ENCODE results near the gene CMTM2. TPM values are rescaled to one million over a fixed set of nuclear protein-coding genes. Genes with fewer than 3 reads are reported as not detected.

Gene CMTM2
- total and polyA plus RNA-seq, 2 donors (not counting 1 experiment from before 2014, with no cell fraction given): not detected

GRCh38 chr16:66575060-66575459 lies 4.2 kb upstream of the CMTM2 start:
- no peak for DNase-seq (ENCODE audit: low read depth in 2 of 2)
- Histone ChIP-seq H4K20me1 (ENCODE audit: control insufficient read depth, extremely low read depth, insufficient read depth, low read length) (no peaks in the 10 kb centered on the region), H3K9ac (ENCODE audit: insufficient read depth, low read length) (no peak overlapping the region), H3K4me3 (replicated peaks in 1 of 4; ENCODE audit: control extremely low read depth in 1 of 4, insufficient read depth in 1 of 4, low read depth in 3 of 4, low read length in 4 of 4) (no peak overlapping the region), H2AFZ (ENCODE audit: low read length) (no peak overlapping the region), H3K27ac (ENCODE audit: insufficient read depth, low read length) (no peak overlapping the region), H3K27me3 (ENCODE audit: control insufficient read depth, insufficient read depth, low read length) (peaks cover 20% of the 10 kb centered on the region), H3K79me2 (ENCODE audit: control insufficient read depth, insufficient read depth, low read length) (no peaks in the 10 kb centered on the region), H3K4me1 (ENCODE audit: control insufficient read depth, extremely low read depth, insufficient read depth, low read length) (peaks cover 2% of the 10 kb centered on the region), H3K36me3 (ENCODE audit: control insufficient read depth, insufficient read depth, low read length) (no peaks in the 10 kb centered on the region), H3K9me3 (ENCODE audit: control insufficient read depth, insufficient read depth, low read depth, low read length) (no peaks in the 10 kb centered on the region), H3K4me2 (ENCODE audit: extremely low read depth, insufficient read depth, low read length) (no peak overlapping the region)
- TF ChIP-seq, protein P1, sequence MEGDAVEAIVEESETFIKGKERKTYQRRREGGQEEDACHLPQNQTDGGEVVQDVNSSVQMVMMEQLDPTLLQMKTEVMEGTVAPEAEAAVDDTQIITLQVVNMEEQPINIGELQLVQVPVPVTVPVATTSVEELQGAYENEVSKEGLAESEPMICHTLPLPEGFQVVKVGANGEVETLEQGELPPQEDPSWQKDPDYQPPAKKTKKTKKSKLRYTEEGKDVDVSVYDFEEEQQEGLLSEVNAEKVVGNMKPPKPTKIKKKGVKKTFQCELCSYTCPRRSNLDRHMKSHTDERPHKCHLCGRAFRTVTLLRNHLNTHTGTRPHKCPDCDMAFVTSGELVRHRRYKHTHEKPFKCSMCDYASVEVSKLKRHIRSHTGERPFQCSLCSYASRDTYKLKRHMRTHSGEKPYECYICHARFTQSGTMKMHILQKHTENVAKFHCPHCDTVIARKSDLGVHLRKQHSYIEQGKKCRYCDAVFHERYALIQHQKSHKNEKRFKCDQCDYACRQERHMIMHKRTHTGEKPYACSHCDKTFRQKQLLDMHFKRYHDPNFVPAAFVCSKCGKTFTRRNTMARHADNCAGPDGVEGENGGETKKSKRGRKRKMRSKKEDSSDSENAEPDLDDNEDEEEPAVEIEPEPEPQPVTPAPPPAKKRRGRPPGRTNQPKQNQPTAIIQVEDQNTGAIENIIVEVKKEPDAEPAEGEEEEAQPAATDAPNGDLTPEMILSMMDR (conservative IDR thresholded peaks at IDR 0.05 in 1 of 2, IDR thresholded peaks at IDR 0.05 in 1 of 2; ENCODE audit: low read depth in 1 of 2, low read length in 2 of 2): no peak
- no peak for TF ChIP-seq EZH2 (IDR thresholded peaks at IDR 0.05; ENCODE audit: low read length, missing control alignments)

DNA sequence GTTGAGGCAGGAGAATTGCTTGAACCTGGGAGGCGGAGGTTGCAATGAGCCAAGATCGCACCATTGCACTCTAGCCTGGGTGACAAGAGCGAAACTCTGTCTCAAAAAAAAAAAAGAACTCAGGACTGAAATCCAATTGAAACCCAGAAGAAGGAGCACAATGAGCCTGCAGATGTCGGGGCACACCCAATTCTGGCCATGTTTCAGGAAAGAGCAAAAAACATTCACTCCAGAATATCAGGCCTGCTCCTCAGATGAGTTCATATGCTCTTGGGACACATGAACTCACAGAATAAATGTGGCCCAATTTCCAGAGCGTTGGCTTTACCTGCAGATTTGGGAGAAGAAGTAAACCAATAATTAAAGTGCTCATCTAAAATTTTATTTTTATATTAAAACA lies 3.0 kb upstream of the CMTM2 start:
- no peaks in the 10 kb centered on the region for H3K79me2 ChIP-seq (ENCODE audit: control insufficient read depth, insufficient read depth, low read length)
- H3K27ac ChIP-seq (ENCODE audit: insufficient read depth, low read length): no peak overlapping the region
- H3K9me3 ChIP-seq (ENCODE audit: control insufficient read depth, insufficient read depth, low read depth, low read length): no peaks in the 10 kb centered on the region
- H3K4me3 ChIP-seq (replicated peaks in 1 of 4; ENCODE audit: control extremely low read depth in 1 of 4, insufficient read depth in 1 of 4, low read depth in 3 of 4, low read length in 4 of 4): no peak overlapping the region
- H3K4me2 ChIP-seq (ENCODE audit: extremely low read depth, insufficient read depth, low read length): no peak overlapping the region
- H4K20me1 ChIP-seq (ENCODE audit: control insufficient read depth, extremely low read depth, insufficient read depth, low read length): no peaks in the 10 kb centered on the region
- H3K27me3 ChIP-seq (ENCODE audit: control insufficient read depth, insufficient read depth, low read length): peaks cover 20% of the 10 kb centered on the region
- TF ChIP-seq EZH2 (IDR thresholded peaks at IDR 0.05; ENCODE audit: low read length, missing control alignments): no peak
- TF ChIP-seq, protein P1 (conservative IDR thresholded peaks at IDR 0.05 in 1 of 2, IDR thresholded peaks at IDR 0.05 in 1 of 2; ENCODE audit: low read depth in 1 of 2, low read length in 2 of 2): no peak
- no peak overlapping the region for H2AFZ ChIP-seq (ENCODE audit: low read length)
- H3K36me3 ChIP-seq (ENCODE audit: control insufficient read depth, insufficient read depth, low read length): no peaks in the 10 kb centered on the region
- H3K4me1 ChIP-seq (ENCODE audit: control insufficient read depth, extremely low read depth, insufficient read depth, low read length): peaks cover 12% of the 10 kb centered on the region
- H3K9ac ChIP-seq (ENCODE audit: insufficient read depth, low read length): no peak overlapping the region
- no peak for DNase-seq (ENCODE audit: low read depth in 2 of 2)

DNA sequence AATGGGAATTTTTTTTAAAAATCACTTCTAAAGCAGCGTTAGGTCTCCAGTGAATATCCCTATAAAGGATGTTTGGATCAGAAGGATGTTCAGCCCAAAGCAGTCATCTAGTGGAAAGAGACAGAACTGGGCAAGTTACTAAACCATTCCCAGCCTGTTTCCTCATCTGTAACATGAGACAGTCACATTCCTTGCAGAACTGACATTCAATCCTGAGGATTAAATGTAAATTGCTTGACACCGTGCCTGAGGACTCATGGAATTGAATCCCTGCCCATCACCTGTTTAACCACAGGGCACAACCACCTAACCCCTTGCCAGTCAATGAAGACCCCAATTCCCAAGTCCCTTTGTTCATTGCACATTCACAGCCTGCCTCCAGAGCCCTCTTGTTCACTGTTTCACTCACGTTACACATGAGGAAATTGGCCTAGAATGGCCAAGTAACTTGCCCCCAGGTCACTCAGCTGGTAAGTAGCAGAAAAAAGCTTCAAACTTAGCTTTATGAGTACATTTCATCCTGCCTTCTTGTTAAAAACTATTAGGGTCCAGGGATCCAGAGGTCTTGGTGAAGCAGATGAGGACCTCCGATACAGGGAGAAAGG lies 1.4 kb downstream of the CMTM2 start:
- no peaks in the 10 kb centered on the region for H3K79me2 ChIP-seq (ENCODE audit: control insufficient read depth, insufficient read depth, low read length)
- H3K27me3 ChIP-seq (ENCODE audit: control insufficient read depth, insufficient read depth, low read length): peaks cover 20% of the 10 kb centered on the region
- peak overlapping the region; percentile 51 for H3K4me2 ChIP-seq (ENCODE audit: extremely low read depth, insufficient read depth, low read length)
- H3K36me3 ChIP-seq (ENCODE audit: control insufficient read depth, insufficient read depth, low read length): no peaks in the 10 kb centered on the region
- peaks cover 14% of the 10 kb centered on the region for H3K4me1 ChIP-seq (ENCODE audit: control insufficient read depth, extremely low read depth, insufficient read depth, low read length)
- H4K20me1 ChIP-seq (ENCODE audit: control insufficient read depth, extremely low read depth, insufficient read depth, low read length): no peaks in the 10 kb centered on the region
- no peak overlapping the region for H3K4me3 ChIP-seq (replicated peaks in 1 of 4; ENCODE audit: control extremely low read depth in 1 of 4, insufficient read depth in 1 of 4, low read depth in 3 of 4, low read length in 4 of 4)
- H3K9ac ChIP-seq (ENCODE audit: insufficient read depth, low read length): no peak overlapping the region
- peak; percentile 85 to 88 for DNase-seq (ENCODE audit: low read depth in 2 of 2)
- H3K9me3 ChIP-seq (ENCODE audit: control insufficient read depth, insufficient read depth, low read depth, low read length): no peaks in the 10 kb centered on the region
- no peak for TF ChIP-seq EZH2 (IDR thresholded peaks at IDR 0.05; ENCODE audit: low read length, missing control alignments)
- TF ChIP-seq, protein P1 (conservative IDR thresholded peaks at IDR 0.05 in 1 of 2, IDR thresholded peaks at IDR 0.05 in 1 of 2; ENCODE audit: low read depth in 1 of 2, low read length in 2 of 2): peak in 1 of 2 donors; percentile 52
- no peak overlapping the region for H2AFZ ChIP-seq (ENCODE audit: low read length)
- no peak overlapping the region for H3K27ac ChIP-seq (ENCODE audit: insufficient read depth, low read length)

All from fibroblast of lung (primary cell).